ENCODE results near the gene LRMDA. TPM values are rescaled to one million over a fixed set of nuclear protein-coding genes. Genes with fewer than 3 reads are reported as not detected.

The LRMDA gene
- total and polyA plus RNA-seq, 10 of the 15 experiments (the other 5 are each of a cell fraction or from before 2014, with no cell fraction given): 0.07 to 0.54 (median 0.29) TPM; not detected in 4

- Histone ChIP-seq H2AFZ (ENCODE audit: control insufficient read depth, low read depth, low read length) (no peak overlapping the region), H4K20me1 (ENCODE audit: control insufficient read depth, insufficient read depth) (no peaks in the 10 kb centered on the region), H3K9me3 (replicated peaks; ENCODE audit: control insufficient read depth, insufficient read depth, low read length) (no peaks in the 10 kb centered on the region), H3K4me2 (ENCODE audit: control insufficient read depth, insufficient read depth) (no peak overlapping the region), H3K4me1 (ENCODE audit: control insufficient read depth, insufficient read depth, low read length) (no peaks in the 10 kb centered on the region), H3K4me3 (no peak overlapping the region), H3K79me2 (ENCODE audit: control insufficient read depth, insufficient read depth, low read length) (no peaks in the 10 kb centered on the region), H3K27ac (ENCODE audit: control insufficient read depth, insufficient read depth) (no peak overlapping the region), H3K27me3 (replicated peaks in 1 of 2; ENCODE audit: control insufficient read depth in 2 of 2, insufficient read depth in 2 of 2, low read length in 1 of 2) (no peaks in the 10 kb centered on the region), H3K9ac (ENCODE audit: control insufficient read depth, insufficient read depth, low read length) (no peak overlapping the region), H3K36me3 (ENCODE audit: control insufficient read depth in 2 of 2, insufficient read depth in 2 of 2, low read length in 1 of 2) (no peaks in the 10 kb centered on the region)
- WGBS (ENCODE audit: insufficient coverage, insufficient replicate concordance, low lambda C conversion rate, missing lambda C conversion rate): 3% methylated on average over 3 of the region's 3 CpGs
- FAIRE-seq (no peak), DNase-seq (ENCODE audit: low read depth, low spot score) (no peak), ATAC-seq (no peak)
- in situ Hi-C loops (cut with MboI): no loop called here
- TF ChIP-seq NR2C1 (IDR thresholded peaks at IDR 0.05) (no peak), RBBP5 (conservative IDR thresholded peaks at IDR 0.05) (no peak), FOXK2 (IDR thresholded peaks at IDR 0.05) (no peak), CHD2 (IDR thresholded peaks at IDR 0.05; ENCODE audit: borderline replicate concordance, low read depth, low read length) (no peak), STAT1 (conservative IDR thresholded peaks at IDR 0.05) (no peak), FOS (IDR thresholded peaks at IDR 0.05; ENCODE audit: borderline replicate concordance, extremely low read depth, insufficient read length) (no peak), FOXM1 (IDR thresholded peaks at IDR 0.05; ENCODE audit: low read depth, low read length) (no peak), BACH1 (IDR thresholded peaks at IDR 0.05; ENCODE audit: borderline replicate concordance) (no peak), CBX3 (IDR thresholded peaks at IDR 0.05; ENCODE audit: borderline replicate concordance, low read depth) (no peak)
- TF ChIP-seq, protein P1, sequence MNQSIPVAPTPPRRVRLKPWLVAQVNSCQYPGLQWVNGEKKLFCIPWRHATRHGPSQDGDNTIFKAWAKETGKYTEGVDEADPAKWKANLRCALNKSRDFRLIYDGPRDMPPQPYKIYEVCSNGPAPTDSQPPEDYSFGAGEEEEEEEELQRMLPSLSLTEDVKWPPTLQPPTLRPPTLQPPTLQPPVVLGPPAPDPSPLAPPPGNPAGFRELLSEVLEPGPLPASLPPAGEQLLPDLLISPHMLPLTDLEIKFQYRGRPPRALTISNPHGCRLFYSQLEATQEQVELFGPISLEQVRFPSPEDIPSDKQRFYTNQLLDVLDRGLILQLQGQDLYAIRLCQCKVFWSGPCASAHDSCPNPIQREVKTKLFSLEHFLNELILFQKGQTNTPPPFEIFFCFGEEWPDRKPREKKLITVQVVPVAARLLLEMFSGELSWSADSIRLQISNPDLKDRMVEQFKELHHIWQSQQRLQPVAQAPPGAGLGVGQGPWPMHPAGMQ (IDR thresholded peaks at IDR 0.05; ENCODE audit: borderline replicate concordance): no peak
- TF ChIP-seq, protein P2, sequence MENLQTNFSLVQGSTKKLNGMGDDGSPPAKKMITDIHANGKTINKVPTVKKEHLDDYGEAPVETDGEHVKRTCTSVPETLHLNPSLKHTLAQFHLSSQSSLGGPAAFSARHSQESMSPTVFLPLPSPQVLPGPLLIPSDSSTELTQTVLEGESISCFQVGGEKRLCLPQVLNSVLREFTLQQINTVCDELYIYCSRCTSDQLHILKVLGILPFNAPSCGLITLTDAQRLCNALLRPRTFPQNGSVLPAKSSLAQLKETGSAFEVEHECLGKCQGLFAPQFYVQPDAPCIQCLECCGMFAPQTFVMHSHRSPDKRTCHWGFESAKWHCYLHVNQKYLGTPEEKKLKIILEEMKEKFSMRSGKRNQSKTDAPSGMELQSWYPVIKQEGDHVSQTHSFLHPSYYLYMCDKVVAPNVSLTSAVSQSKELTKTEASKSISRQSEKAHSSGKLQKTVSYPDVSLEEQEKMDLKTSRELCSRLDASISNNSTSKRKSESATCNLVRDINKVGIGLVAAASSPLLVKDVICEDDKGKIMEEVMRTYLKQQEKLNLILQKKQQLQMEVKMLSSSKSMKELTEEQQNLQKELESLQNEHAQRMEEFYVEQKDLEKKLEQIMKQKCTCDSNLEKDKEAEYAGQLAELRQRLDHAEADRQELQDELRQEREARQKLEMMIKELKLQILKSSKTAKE (IDR thresholded peaks at IDR 0.05; ENCODE audit: low read depth, poor library complexity, severe bottlenecking): no peak
- TF ChIP-seq, protein P3, sequence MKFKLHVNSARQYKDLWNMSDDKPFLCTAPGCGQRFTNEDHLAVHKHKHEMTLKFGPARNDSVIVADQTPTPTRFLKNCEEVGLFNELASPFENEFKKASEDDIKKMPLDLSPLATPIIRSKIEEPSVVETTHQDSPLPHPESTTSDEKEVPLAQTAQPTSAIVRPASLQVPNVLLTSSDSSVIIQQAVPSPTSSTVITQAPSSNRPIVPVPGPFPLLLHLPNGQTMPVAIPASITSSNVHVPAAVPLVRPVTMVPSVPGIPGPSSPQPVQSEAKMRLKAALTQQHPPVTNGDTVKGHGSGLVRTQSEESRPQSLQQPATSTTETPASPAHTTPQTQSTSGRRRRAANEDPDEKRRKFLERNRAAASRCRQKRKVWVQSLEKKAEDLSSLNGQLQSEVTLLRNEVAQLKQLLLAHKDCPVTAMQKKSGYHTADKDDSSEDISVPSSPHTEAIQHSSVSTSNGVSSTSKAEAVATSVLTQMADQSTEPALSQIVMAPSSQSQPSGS (IDR thresholded peaks at IDR 0.05; ENCODE audit: low read length): no peak
- no TSS peak for BruUV-seq (replicated peaks)
- SMC1A ChIA-PET (ENCODE audit: uncharacterized antibody, unreplicated experiment): interaction anchor here (1.6 to 2.1 kb wide), 2 partner anchors 78 to 259 kb away, joined by 3 to 4 read pairs; no protein-coding TSS in a partner anchor
- POLR2A ChIA-PET: no interaction called here
- CTCF ChIA-PET: interaction anchor here (1.1 kb wide), 1 partner anchor 15 kb away, joined by 3 read pairs; no protein-coding TSS in a partner anchor
- intact Hi-C loops (cut with micrococcal nuclease; ENCODE audit: unreplicated experiment): no loop called here
- RAD21 ChIA-PET (ENCODE audit: unreplicated experiment): no interaction called here
Measured at GRCh38 chr10:76296957-76297356, 865.5 kb downstream of the LRMDA start.

All from GM12878 (cell line).